Erythroblast (primary cell): ENCODE data around the gene DCBLD1.
"Not testable (repeated sequence)": the region's sequence is repeated elsewhere in the genome, so short reads cannot be mapped to it uniquely, and the experiment has no call there.

Experiments used
- DNase-seq, 2 experiments: peaks; one replicate each; lab custom pipeline; 2025; lab: John Stamatoyannopoulos, UW
- GATA1 ChIP-seq: IDR thresholded peaks from 2 replicates; pipeline ENCODE4 v1.6.1; 2011; ENCODE audit warnings: low read depth, mild to moderate bottlenecking, control low read depth, low read length, moderate library complexity
- POLR2A ChIP-seq: IDR thresholded peaks from 2 replicates; pipeline ENCODE4 v1.6.1; 2011; ENCODE audit warnings: mild to moderate bottlenecking, low read length

Gene DCBLD1

DNA sequence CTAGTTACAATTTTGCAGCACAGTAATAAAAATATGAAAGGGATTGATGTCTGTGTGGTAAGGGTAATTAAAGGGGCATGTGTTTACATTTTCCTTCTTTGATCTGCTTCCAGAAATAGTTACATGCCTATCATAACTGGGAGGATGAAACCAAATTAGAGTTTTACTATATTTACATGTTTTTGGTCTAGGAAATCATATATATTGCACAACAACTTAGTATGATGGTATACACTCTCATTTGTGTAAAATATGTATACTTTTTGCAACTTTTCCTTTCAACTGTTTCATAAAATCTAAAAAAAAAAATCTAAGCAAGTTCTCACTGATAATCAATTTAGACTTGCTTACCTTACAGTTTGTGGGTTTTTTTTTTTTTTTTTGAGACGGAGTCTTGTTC, 32.2 kb downstream of the DCBLD1 start:
- DNase-seq, result no peak
- TF ChIP-seq POLR2A, result no peak
- TF ChIP-seq GATA1, result no peak

DNA sequence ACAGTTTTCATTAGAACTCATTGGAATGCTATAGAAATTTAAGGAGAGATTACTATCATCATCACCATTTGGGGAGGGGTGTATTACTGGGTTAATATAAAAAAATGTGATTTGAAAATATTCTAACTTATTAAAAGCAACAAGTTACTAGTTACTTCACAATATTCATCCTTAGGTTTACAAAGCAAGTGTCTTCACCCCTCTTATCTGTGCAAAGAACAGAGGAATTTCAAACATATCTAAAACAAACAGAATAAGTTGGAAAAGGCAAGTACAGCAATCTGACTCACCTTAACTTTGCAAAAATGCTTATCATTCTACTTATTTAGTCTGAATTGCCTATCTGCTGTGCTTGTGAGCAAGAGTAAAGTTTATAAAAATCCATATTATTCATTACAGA, 32.9 kb downstream of the DCBLD1 start:
- TF ChIP-seq GATA1 (no peak), POLR2A (no peak)
- no peak for DNase-seq

DNA sequence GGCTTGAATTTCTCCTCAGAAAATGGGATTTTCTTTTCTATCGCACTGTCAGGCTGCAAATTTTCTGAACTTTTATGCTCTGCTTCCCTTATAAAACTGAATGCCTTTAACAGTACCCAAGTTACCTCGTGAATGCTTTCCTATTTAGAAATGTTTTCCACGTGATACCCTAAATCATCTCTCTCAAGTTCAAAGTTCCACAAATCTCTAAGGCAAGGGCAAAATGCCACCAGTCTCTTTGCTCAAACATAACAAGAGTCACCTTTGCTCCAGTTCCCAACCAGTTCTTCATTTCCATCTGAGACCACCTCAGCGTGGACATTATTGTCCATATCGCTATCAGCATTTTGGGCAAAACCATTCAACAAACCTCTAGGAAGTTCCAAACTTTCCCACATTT, 35.5 kb downstream of the DCBLD1 start:
- not testable (repeated sequence) for DNase-seq

DNA sequence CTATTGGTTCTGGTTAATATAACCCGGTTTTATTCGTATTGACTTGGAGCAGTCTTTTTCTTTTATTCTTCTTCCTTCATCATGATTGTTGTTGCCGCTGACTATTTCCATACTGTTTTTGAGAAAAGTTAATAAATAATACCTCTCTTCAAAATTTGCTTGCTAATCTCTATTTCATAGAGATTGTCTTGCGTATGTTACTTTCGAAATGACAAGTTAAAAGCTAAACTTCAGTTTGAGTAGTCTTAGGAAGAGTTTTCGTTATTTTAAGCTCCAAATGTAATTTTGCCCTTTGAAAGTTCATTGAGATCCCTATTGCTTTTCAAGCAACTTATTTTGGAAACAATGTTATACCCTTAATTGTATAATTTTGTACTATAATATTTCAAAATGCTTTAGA, 36.4 kb downstream of the DCBLD1 start:
- no peak for DNase-seq
- TF ChIP-seq POLR2A (no peak), GATA1 (no peak)

DNA sequence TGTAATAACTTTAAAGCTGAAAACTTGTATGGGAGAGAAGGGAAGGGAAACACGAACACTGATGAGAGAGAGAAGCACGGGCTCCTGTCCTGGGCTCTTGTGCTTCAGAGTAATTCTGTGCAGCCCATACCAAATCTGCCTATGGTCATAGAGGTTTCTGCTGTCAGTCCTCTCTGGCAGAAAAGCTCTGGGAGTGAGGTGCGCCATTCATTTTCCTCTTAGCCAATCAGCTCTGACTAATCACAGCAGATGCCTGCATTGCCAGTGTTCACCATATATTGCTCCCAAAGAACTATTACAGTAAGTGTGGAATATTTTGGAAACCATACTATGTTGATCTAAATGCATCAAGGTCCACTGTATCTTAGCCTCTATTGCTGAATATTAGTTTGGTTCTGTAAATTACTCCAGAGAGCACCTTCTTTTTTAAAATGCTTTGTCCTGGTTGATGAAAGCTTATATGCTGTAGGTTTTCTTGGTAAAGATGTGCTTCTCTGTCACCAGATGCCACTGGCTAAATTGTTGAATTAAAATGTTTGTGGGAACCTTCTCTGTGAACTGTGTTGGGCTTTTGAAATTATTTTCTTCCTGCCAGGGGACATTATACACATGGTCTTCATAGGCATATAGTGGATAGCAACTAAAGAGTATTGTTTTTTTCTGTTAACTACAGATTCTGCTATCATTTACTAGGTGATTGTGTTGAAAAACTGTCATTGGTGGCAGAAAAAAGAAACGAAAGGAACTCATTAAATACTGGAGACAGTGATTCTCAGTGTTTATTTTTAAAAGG, 38.3 kb downstream of the DCBLD1 start:
- no peak for DNase-seq
- TF ChIP-seq POLR2A (no peak), GATA1 (no peak)

DNA sequence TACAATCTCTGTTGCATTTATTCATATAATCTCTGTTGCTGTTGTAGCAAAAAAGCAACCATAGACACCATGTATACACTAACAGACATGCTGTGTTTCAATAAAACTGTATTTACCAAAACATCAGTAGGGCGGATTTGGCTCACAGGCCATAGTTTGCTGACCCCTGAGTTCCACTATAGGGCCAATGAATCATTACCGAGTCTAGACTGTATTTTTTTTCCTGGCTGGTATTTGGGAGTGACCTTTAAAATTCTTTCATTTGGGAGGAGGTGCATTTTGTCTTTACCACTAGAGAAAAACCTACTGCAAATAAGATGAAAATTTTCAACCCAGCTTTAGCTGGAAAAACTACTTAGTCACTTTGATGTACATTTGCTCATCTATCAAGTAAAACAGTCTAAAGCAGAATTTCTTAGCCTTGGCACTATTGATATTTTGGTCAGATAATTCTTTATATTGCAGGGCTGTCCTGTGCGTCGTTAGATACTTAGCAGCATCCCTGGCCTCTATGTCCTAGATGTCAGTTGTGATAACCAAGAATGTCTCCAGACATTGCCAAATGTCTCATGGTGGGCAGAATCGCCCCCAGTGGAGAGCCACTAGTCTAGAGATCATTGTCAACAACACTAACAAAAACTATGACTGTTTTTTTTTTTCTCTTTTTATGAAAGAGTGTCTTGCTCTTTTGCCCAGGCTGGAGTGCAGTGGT, 39.5 kb downstream of the DCBLD1 start:
- TF ChIP-seq GATA1, result no peak
- TF ChIP-seq POLR2A, result no peak
- no peak for DNase-seq

- TF ChIP-seq GATA1 (no peak), POLR2A (no peak)
- DNase-seq, result no peak
Measured at GRCh38 chr6:117525607-117526006, 43.1 kb downstream of the DCBLD1 start.

- no peak for TF ChIP-seq POLR2A
- TF ChIP-seq GATA1, result no peak
- DNase-seq, result no peak
Measured at GRCh38 chr6:117530467-117531242, 48.2 kb downstream of the DCBLD1 start.

GRCh38 chr6:117531346-117531745, 48.9 kb downstream of the DCBLD1 start:
- DNase-seq, result no peak
- TF ChIP-seq GATA1, result no peak

DNA sequence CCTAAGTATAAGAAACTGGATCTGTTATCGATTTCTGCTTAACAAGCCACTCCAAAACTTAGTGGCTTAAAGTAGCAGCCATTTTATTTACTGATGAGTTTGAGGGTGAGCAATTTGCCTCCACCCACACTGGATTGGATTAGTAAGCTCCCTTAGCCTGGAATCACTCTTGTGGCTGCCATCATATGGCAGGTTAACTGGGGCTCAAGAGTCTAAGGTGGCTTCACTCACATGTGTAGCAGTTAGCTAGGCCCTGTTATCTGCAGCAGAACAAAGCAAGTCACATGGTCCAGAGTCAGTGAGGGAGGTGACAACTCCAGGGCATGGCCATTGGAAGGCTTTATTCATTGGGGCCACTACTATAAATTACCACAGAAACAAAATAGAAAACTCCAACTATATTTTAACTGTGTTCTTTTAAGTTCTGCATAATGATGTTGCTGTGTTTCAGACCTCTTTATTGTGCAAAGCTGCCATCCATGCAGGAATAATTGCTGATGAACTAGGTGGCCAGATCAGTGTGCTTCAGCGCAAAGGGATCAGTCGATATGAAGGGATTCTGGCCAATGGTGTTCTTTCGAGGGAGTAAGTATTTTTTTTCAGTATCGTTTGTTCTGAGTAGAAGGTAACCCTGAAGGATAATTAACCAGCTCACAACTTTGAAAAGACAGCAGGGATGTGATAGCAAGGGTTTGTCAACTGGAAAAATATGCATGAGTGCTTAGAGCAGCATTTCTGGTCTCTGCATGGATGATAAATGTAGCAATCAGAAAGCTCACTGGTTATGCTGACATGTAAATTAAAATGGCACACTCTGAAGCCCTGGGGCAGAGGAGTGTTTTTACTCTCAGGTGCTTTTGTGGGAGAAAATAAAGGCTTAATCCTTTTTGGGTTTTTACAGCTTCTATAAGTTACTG, 49.6 kb downstream of the DCBLD1 start:
- no peak for DNase-seq
- TF ChIP-seq GATA1 (no peak), POLR2A (no peak)

GRCh38 chr6:117533775-117534174, 51.3 kb downstream of the DCBLD1 start:
- TF ChIP-seq GATA1, result no peak
- no peak for TF ChIP-seq POLR2A
- DNase-seq, result no peak

DNA sequence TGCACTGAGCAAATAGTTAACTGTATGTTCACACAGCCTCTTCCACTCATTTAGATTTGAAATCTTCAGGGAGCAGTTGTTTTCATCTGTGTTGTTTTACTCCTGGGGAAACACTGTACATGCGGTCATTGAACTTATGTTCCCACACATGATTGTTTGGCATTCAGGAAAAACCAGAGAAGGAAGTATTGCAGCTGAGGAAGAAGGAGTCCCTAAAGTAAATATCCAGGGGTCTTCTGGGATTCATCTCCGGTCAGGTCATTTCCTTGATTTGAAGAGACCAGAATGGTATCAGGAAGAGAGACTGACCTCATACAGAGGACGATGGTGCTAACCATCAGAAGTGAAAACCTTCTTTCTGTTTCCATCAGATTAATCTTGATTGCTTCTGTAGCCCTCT, 52.5 kb downstream of the DCBLD1 start:
- DNase-seq, result no peak
- no peak for TF ChIP-seq POLR2A
- TF ChIP-seq GATA1, result no peak

DNA sequence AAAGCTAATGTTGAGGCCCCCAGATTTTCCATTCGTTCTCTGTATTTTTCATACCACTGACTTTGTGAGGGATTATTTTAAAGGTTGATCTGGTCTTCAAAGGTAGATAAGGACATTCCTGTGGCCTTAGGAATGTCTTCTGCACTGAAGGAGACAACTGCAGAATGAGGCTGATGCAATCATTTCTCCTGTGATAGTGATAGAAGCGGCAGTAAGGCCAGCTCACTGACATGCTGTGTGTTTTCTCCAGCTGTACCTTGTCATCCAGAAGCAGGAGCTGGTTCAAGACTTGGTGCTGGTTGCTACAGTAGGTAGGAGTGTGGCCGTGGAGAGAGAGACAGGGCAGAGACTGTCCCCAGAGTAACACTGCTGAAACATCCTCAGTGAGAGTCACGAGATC, 53.8 kb downstream of the DCBLD1 start:
- TF ChIP-seq GATA1, result no peak
- no peak for TF ChIP-seq POLR2A
- DNase-seq, result no peak

- DNase-seq, result no peak
- TF ChIP-seq GATA1 (no peak), POLR2A (no peak)
Measured at GRCh38 chr6:117538615-117539014, 56.1 kb downstream of the DCBLD1 start.
